NCI-H226 (cell line): ENCODE data around the gene ASTL.
A peak's percentile ranks its signal among the peaks of the same experiment; 100 is the strongest.
"Not testable (repeated sequence)": the region's sequence is repeated elsewhere in the genome, so short reads cannot be mapped to it uniquely, and the experiment has no call there.

Experiments
- DNase-seq: peaks from one replicate; pipeline ENCODE4 v3.0.0-alpha.2; 2015

ASTL gene

DNA sequence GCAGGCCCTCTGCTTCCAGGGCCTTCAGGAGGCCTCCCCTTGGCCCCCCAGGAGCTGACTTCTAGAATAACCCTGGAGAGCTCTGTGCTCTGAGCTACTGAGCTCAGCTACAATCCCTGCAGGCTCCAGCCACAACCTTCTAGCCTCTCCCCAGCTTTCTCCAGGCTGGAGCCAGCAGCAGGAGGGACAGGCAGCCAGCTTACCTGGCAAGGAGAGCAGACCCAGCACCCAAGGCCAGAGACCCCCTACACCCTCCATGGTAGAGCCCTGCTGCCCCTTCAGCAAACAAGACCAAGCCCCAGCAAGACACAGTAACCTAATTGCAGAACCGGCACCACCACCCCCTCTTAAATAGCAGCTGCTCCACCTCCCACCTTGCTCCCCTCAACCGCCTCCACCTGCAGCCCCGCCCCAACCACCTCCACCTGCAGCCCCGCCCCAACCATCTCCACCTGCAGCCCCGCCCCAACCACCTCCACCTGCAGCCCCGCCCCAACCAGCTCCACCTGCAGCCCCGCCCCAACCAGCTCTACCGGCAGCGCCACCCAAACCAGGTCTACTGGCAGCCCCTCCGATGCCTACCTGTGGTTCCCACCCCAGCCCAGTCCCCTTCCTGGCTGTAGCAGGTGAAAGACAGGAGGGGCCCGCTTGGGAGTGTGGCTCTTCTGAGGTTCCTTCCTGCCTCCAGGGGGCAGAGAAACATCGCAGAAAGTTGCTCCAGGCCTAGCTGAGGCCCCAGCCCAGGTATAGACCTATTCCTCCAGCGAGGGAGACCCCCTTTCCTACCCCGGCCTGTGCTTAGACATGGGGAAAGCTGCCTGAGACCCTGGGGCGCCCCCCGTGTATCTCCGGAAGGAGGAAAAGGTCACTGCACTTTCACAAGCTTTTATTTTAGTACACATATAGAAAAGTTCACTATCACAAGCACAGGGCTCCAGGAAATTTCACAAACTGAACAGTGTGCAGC lies at the start of gene ASTL:
Gene ASTL (minus strand): TSS at position 324 of the 967 bp plus-strand sequence. CDS start 66 bp downstream, at position 258.
- DNase-seq: no peak

DNA sequence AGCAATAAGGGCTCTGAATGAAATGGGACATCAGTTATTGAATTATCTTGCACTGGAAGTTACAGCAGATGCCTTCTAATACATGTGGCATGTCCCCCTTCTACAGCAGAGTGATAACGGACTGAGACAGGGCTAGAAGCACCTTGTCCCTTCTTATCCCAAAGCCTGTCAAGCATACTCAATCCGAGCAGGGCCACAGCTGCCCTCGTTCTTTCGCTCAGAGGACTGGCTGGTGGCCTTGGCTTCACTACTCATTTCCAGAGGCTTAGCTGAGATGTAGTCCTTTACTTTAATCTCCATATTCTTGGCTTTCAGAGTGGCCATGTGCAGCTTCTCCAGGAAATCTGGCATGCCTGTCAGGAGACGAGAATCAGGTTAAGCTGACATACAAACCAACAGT lies 48.3 kb upstream of the ASTL start:
- DNase-seq: no peak

DNA sequence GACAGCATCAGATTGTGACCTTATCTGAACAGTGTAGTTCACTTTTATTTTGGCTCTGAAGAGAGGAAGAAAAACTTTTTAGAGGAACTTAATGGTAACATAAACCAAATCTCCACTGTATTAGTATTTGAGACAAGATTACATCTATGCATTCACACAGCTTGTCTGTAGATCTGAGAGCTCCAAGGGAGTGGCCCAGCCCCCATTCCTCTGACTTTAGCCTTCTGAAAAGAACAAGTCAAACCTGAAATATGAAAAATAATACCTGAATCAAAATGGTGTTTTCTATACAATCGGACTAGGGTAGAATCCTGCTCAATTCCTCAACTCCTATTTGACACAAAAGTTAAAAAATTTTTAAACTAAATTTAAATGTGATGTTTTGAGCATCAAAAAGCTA lies 47.2 kb upstream of the ASTL start:
- no peak for DNase-seq

DNA sequence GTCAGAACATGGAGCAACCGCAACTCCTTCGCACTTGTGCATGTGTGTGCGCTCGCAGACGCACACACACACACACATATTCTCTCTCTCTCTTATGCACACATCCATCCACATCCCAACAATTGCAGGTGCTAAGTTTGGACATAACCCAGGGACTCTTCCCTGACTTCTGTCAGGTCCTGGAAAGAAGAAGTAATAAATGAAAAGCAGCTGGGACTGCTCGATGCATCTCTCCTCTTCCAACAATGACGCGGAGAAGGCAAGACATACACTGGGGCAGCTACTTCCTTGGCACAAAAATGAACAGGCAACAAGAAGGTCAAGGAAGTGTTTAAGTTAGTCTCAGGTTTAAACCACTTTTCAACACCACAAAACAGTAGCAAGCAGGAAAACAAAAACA lies 46.7 kb upstream of the ASTL start:
- DNase-seq: no peak

GRCh38 chr2:96184188-96184587 lies 45.9 kb upstream of the ASTL start:
- DNase-seq: no peak

- DNase-seq: no peak
Measured at GRCh38 chr2:96181529-96181928, 43.2 kb upstream of the ASTL start.

GRCh38 chr2:96180521-96180920 lies 42.2 kb upstream of the ASTL start:
- no peak for DNase-seq

- no peak for DNase-seq
Measured at GRCh38 chr2:96180002-96180401, 41.7 kb upstream of the ASTL start.

GRCh38 chr2:96176661-96177060 lies 38.4 kb upstream of the ASTL start:
- DNase-seq: no peak

DNA sequence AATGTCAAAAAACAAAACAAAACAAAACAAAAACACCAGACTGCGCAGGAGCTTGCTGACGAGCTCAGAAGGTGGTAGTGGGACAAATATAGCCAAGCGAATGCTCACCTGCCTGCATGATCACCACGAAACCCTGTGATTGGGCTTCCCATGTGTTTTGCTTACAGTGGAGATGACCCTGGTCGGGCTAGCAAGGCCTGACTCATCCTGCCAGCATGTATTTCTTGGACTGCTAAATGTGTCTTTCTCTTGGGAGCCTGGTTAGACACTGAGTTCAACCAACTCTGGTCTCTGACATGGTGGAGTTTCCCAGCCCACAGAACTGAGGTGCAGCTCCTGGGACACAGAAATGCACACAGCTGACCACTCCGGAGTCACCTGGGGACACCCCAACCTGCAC lies 37.6 kb upstream of the ASTL start:
- DNase-seq: peak; percentile 39

DNA sequence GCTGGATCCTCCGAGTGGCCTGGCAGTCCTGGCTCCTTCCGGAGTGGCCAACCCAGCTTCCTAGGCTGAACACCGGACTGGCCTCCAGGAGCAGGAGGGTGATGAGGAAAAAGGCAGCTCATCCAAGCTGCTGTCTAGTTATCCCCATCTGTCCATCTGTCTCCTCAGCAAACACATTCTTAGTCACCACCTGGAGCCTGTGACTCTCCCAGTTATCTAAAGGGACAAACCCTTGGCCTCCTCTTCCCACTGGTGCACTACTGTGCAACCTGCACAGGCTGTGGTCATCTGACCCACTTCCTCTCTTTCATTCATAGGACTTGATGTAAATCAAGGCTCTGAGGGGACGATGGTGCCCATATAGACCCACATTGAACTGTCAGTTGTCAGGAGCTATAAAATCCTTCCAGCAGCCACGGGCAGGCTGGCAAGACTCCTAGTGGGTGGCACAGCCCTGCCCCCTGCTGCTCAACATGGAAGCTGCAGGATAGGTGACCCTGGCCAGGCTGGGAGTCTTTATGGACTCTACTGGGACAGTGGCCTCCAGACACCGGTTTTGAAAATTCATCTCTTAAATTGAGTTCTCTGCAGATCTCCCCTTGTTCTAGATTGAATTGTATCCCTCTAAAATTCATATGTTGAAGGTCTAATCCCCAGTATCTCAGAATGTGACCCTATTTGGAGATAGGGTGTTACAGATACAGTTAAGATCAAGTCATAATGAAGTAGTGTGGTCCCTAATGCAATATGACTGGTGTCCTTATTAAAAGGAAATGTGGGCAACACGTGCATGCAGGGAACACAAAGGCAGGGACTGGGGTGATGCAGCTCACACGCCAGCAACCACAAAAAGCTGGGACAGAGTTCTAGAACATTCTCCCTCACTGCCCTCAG lies 36.2 kb upstream of the ASTL start:
- peak; percentile 21 for DNase-seq

DNA sequence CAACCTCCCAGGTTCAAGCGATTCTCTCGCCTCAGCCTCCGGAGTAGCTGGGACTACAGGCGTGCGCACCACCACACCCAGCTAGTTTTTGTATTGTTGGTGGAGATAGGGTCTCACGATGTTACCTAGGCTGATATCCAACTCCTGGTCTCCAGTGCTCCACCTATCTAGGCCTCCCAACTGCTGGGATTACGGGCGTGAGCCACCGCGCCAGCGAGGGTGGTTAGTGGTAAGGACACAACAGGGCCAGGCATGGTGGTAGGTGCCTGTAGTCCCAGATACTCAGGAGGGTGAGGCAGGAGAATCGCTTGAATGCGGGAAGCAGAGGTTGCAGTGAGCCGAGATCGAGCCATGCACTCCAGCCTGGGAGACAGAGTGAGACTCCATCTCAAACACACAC lies 33.5 kb upstream of the ASTL start:
- no peak for DNase-seq

DNA sequence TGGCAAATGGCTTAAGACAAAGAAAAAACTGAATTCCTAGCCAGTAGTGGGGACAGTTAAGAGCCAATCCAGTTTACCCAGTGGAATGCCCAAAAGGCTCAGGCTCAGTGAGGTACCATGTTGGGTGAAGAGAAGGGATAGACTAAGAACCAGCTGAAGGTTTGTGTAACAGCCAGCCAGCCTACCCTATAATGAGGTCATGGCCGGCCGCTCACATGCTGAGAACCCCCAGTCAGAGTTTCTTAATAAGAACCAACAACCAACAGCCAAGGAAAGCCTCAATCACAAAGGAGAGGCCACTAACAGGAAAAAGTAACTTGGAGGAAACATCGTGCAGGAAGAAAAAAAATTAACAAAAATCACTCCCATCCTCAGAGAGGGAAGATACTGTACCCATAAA lies 32.3 kb upstream of the ASTL start:
- DNase-seq: no peak

DNA sequence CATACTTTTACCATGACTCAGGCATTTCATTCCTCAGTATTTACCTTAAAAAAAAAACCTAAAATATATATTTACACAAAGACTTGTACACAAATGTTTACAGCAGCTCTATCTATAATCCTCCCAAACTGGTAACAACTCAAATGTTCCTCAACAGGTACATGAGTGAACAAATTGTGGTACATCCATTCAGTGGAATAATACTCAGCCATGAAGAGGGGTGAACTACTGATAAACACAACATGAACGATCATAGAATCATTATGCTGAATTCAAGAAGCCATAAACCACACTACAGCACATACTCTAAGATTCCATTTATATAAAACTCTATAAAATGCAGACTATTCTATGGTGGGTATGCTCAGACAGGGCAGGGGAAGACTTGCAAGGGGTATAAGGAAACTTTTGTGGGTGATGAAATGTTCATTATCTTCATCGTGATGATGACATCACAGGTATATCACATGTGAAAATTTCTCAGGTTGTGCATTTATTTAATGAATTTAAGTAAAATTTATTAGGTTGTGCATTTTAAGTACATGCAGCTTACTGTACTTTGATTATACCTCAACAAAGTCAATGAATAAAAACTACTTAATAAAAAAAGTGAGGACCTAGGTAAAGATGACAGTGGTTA lies 31.7 kb upstream of the ASTL start:
- DNase-seq: no peak

GRCh38 chr2:96167407-96168013 lies 29.2 kb upstream of the ASTL start:
- DNase-seq: no peak

DNA sequence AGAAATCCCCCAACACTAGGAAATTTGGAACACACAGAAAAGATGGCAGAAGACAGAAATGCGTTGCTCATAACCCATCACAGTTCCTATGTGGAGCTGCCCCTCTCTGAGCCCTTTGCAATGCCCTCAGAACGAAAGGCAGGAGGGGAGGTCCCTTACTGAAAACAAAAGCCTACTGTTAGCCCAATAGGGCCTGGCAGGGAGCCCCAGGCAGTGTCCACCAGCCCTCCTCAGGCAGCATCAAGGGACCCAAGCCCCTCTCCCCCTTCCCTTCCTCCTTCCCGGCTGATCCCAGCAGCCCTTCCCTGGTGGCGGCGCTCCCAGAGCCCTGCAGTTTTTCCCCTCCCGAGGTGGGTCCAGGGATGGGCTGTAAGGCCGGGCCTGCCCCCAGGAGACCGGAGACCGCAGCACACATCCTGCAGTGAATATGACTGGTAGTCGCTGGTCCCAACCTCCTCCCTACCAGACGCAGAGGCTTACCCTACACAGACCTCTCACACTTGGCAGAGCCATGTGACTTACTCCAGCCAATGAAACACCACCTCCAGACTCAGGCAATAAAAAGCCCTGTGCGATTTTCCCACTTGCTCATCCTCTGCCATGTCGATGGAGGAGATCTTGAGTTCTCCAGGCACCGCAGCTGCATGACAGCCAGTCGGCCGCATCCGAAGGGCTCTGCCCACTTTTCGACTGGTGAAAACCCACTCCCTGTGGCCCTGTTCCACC lies 26.3 kb upstream of the ASTL start:
- no peak for DNase-seq

DNA sequence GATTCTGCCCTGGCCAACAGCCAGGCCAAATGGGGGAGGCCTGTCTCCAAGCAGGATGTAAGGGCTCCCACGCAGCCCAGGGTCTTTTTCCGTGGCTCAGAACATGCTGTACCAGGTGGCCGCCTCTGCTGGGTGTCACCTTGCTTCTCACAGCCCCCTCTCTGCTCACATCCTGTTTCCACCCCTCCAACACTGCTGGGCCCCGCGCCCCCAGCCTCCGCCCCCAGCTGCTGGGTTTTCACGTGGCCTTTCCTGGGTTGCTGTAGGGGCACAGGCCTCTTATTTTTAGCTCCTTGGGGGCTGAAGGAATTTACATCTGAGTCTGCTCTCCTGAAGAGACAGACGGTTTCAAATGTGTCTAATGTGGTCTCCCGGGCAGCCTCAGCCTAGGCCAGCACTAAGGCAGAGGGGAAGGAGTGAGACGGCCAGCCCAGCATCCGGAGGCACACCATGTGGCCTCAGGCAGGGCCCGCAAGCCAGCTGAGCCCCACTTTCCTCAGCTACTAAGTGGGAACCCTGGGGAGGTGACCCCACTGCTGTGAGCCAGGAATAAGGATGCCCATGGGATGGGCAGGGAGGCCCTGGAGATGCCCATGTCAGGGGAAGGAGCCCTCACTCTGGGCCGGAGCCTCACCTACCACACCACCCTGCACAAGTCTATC lies 25.6 kb upstream of the ASTL start:
- DNase-seq: no peak

DNA sequence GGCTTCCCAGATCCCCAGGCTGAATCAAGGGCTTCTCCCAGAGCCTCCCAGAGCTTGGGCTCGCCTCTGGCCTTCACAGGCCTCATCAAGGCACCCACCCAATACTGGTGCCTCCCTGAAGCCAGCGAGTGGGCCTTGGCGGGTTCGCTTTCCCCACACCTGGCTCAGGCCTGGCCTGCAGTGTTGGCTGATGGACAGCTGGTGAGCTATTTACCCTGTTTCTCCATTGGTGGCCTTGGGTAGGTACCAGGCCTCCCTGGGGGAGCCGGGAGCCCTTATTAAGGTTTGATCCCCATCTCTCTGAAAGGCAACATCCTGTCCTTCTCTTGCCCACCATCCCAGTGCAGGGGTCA lies 25.1 kb upstream of the ASTL start:
- no peak for DNase-seq

DNA sequence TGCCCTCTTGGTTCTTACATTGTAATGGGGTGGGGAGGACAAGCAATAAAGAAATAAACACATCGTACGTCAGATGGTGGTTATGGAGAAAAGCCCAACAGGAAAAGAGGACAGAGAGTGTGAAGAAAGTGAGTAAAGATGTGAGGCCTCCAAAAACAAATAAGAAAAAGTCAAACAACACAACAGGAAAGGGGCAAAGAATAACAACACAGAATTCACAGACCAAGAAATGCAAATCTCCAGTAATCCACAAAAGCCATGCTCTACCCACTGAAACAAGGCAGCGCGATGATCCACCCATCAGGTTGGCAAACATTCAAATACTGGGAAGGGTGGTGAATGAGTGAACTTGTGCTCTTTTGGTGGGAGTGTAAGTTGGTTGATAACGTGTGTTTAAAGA lies 23.6 kb upstream of the ASTL start:
- DNase-seq: no peak

GRCh38 chr2:96160366-96160765 lies 22.1 kb upstream of the ASTL start:
- DNase-seq: not testable (repeated sequence)

- DNase-seq: no peak
Measured at GRCh38 chr2:96159084-96159830, 21.0 kb upstream of the ASTL start.
